Measurements from ENCODE around the gene FAM107B. TPM values are rescaled to one million over a fixed set of nuclear protein-coding genes. Genes with fewer than 3 reads are reported as not detected.

FAM107B gene
- total and polyA plus RNA-seq, 2 of the 8 experiments (the other 6 are each of a cell fraction or from before 2014, with no cell fraction given), result 7.5 to 28.1 TPM

GRCh38 chr10:14491811-14492210 lies 282.9 kb downstream of the FAM107B start (continued):
- TF ChIP-seq, protein P1, sequence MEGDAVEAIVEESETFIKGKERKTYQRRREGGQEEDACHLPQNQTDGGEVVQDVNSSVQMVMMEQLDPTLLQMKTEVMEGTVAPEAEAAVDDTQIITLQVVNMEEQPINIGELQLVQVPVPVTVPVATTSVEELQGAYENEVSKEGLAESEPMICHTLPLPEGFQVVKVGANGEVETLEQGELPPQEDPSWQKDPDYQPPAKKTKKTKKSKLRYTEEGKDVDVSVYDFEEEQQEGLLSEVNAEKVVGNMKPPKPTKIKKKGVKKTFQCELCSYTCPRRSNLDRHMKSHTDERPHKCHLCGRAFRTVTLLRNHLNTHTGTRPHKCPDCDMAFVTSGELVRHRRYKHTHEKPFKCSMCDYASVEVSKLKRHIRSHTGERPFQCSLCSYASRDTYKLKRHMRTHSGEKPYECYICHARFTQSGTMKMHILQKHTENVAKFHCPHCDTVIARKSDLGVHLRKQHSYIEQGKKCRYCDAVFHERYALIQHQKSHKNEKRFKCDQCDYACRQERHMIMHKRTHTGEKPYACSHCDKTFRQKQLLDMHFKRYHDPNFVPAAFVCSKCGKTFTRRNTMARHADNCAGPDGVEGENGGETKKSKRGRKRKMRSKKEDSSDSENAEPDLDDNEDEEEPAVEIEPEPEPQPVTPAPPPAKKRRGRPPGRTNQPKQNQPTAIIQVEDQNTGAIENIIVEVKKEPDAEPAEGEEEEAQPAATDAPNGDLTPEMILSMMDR (IDR thresholded peaks at IDR 0.05; ENCODE audit: control extremely low read depth in 1 of 3, insufficient read depth in 1 of 3, low read depth in 1 of 3, low read length in 3 of 3), result no peak
- TF ChIP-seq YY1 (IDR thresholded peaks at IDR 0.05; ENCODE audit: low read depth, low read length) (no peak), GABPA (IDR thresholded peaks at IDR 0.05; ENCODE audit: borderline replicate concordance, insufficient read depth, low read length) (no peak), BRCA1 (IDR thresholded peaks at IDR 0.05; ENCODE audit: low read depth, low read length) (no peak), CEBPB (IDR thresholded peaks at IDR 0.05; ENCODE audit: low read depth, low read length) (no peak)

Data from H1 (cell line).